SU-DHL-6 (cell line): ENCODE results near the gene SDR42E1.
"Not testable (repeated sequence)": the region's sequence is repeated elsewhere in the genome, so short reads cannot be mapped to it uniquely, and the experiment has no call there.

Experiments used
- H2AFZ ChIP-seq: fragments of 200-600 bp; sonication (generic); 2 replicates; pipeline ENCODE4 v1.6.1; 2014; ENCODE audit warnings: low read depth, mild to moderate bottlenecking, moderate library complexity, mixed read lengths, antibody characterized with exemption, low read length; ENCODE audit not compliant: severe bottlenecking
- H3F3A ChIP-seq: fragments of 200-600 bp; shearing (Covaris generic); 2 replicates; pipeline ENCODE4 v1.6.0; 2016; ENCODE audit warnings: antibody characterized with exemption, mild to moderate bottlenecking; ENCODE audit not compliant: insufficient read depth
- H3K27ac ChIP-seq: fragments of 200-600 bp; sonication (generic); 2 replicates; pipeline ENCODE4 v1.5.1; 2016; ENCODE audit warnings: low read depth, mild to moderate bottlenecking, low read length, moderate library complexity, mixed read lengths
- H3K27me3 ChIP-seq: fragments of 200-600 bp; sonication (generic), shearing (Covaris generic); 2 replicates; pipeline ENCODE4 v1.6.0; 2014; ENCODE audit warnings: mild to moderate bottlenecking, low read length
- H3K36me3 ChIP-seq: fragments of 200-600 bp; sonication (generic); 2 replicates; pipeline ENCODE4 v1.6.1; 2014; ENCODE audit warnings: mild to moderate bottlenecking, low read length, mixed read lengths
- H3K4me2 ChIP-seq: fragments of 300-600, 200-600 bp; shearing (Covaris generic), sonication (generic); 2 replicates; pipeline ENCODE4 v1.6.0; 2014; ENCODE audit warnings: low read length, low read depth, mild to moderate bottlenecking; ENCODE audit not compliant: poor library complexity, severe bottlenecking
- H3K4me3 ChIP-seq: fragments of 200-600 bp; sonication (generic); 2 replicates; pipeline ENCODE4 v1.5.1; 2014; ENCODE audit warnings: antibody characterized with exemption, low read length, mild to moderate bottlenecking, mixed read lengths; ENCODE audit not compliant: insufficient read depth, poor library complexity, severe bottlenecking
- H3K79me2 ChIP-seq: fragments of 200-600 bp; sonication (generic); 2 replicates; pipeline ENCODE4 v1.6.1; 2014; ENCODE audit warnings: mild to moderate bottlenecking, low read length, moderate library complexity; ENCODE audit not compliant: insufficient read depth
- H3K9ac ChIP-seq: fragments of 200-600 bp; sonication (generic); 2 replicates; pipeline ENCODE4 v1.7.0; 2014; ENCODE audit warnings: mild to moderate bottlenecking, low read length
- H3K9me2 ChIP-seq: fragments of 200-600 bp; sonication (generic); replicated peaks from 2 replicates; pipeline ENCODE4 v1.6.1; 2014; ENCODE audit warnings: low read length; ENCODE audit not compliant: insufficient read depth
- H3K9me3 ChIP-seq: fragments of 200-600 bp; sonication (generic); 2 replicates; pipeline ENCODE4 v1.6.1; 2014; ENCODE audit warnings: low read length, mixed read lengths; ENCODE audit not compliant: insufficient read depth
- H4K20me1 ChIP-seq: fragments of 200-600 bp; sonication (generic); 2 replicates; pipeline ENCODE4 v1.6.1; 2014; ENCODE audit warnings: low read depth, mild to moderate bottlenecking, antibody characterized with exemption, low read length, moderate library complexity, mixed read lengths
- CTCF ChIP-seq: fragments of 200-600 bp; sonication (generic); IDR thresholded peaks from one replicate; pipeline ENCODE4 v1.5.1; 2017; ENCODE audit warnings: antibody characterized with exemption, mild to moderate bottlenecking, low read length, moderate library complexity; ENCODE audit not compliant: insufficient read depth, poor library complexity, severe bottlenecking
- EZH2phosphoT487 ChIP-seq: fragments of 200-600 bp; sonication (generic), shearing (Covaris generic); conservative IDR thresholded peaks from 2 replicates; pipeline ENCODE4 v1.6.1; 2018; ENCODE audit warnings: mild to moderate bottlenecking, antibody characterized with exemption, low read length, moderate library complexity, mixed read lengths

The SDR42E1 gene

GRCh38 chr16:82013139-82013538 is 1.9 kb upstream of the SDR42E1 start:
- Histone ChIP-seq H3K79me2 (no peaks in the 10 kb centered on the region), H3K36me3 (no peaks in the 10 kb centered on the region), H3K4me2 (no peak overlapping the region), H3F3A (no peaks in the 10 kb centered on the region), H3K9me2 (0 out of 2 replicates have a peak, but pooled peaks cover 4% of the 10 kb centered on the region), H3K27me3 (no peaks in the 10 kb centered on the region), H3K4me3 (no peak overlapping the region), H3K9me3 (peaks cover 21% of the 10 kb centered on the region; the same call in 1 of the 2 replicates), H4K20me1 (no peaks in the 10 kb centered on the region), H2AFZ (no peak overlapping the region), H3K9ac (no peak overlapping the region), H3K27ac (no peak overlapping the region)
- TF ChIP-seq CTCF (no peak), EZH2phosphoT487 (no peak)

- Histone ChIP-seq H3K27ac (no peak overlapping the region), H3F3A (no peaks in the 10 kb centered on the region), H3K9me3 (peaks cover 29% of the 10 kb centered on the region; the same call in 1 of the 2 replicates), H3K27me3 (no peaks in the 10 kb centered on the region), H4K20me1 (no peaks in the 10 kb centered on the region), H2AFZ (peak overlapping the region; percentile 16), H3K79me2 (no peaks in the 10 kb centered on the region), H3K9ac (peak overlapping the region; percentile 39), H3K4me2 (peak overlapping the region; percentile 53), H3K9me2 (no peaks in the 10 kb centered on the region), H3K4me3 (peak overlapping the region; percentile 46), H3K36me3 (no peaks in the 10 kb centered on the region)
- no peak for TF ChIP-seq EZH2phosphoT487
- TF ChIP-seq CTCF = no peak
These were observed 621 bp downstream of the SDR42E1 start for GRCh38 chr16:82010649-82011048.

- not testable (repeated sequence) for H3K27ac ChIP-seq, H3K9me2 ChIP-seq, H4K20me1 ChIP-seq, H3K9ac ChIP-seq, H2AFZ ChIP-seq, H3K4me2 ChIP-seq, H3K79me2 ChIP-seq, H3F3A ChIP-seq, H3K27me3 ChIP-seq, H3K36me3 ChIP-seq, H3K4me3 ChIP-seq
- peaks cover 29% of the 10 kb centered on the region; the same call in 1 of the 2 replicates for H3K9me3 ChIP-seq
These were observed 1.5 kb downstream of the SDR42E1 start for GRCh38 chr16:82009789-82010188.

- H4K20me1 ChIP-seq = no peaks in the 10 kb centered on the region
- no peak overlapping the region for H3K9ac ChIP-seq
- no peak overlapping the region for H3K4me3 ChIP-seq
- no peaks in the 10 kb centered on the region for H3K36me3 ChIP-seq
- H3K79me2 ChIP-seq = no peaks in the 10 kb centered on the region
- no peak overlapping the region for H2AFZ ChIP-seq
- H3K9me3 ChIP-seq = peaks cover 29% of the 10 kb centered on the region; the same call in 1 of the 2 replicates
- H3K4me2 ChIP-seq = no peak overlapping the region
- H3F3A ChIP-seq = no peaks in the 10 kb centered on the region
- no peak overlapping the region for H3K27ac ChIP-seq
- no peaks in the 10 kb centered on the region for H3K27me3 ChIP-seq
- no peaks in the 10 kb centered on the region for H3K9me2 ChIP-seq
- no peak for TF ChIP-seq CTCF
- TF ChIP-seq EZH2phosphoT487 = no peak
These were observed 2.2 kb downstream of the SDR42E1 start for GRCh38 chr16:82008957-82009592.
